ENCODE measurements around the gene IKZF3. TPM values are rescaled to one million over a fixed set of nuclear protein-coding genes. Genes with fewer than 3 reads are reported as not detected.
A peak's percentile ranks its signal among the peaks of the same experiment; 100 is the strongest.

Gene IKZF3
- total RNA-seq, 2 experiments from 2014 or later = 39.7 to 39.9 TPM

DNA sequence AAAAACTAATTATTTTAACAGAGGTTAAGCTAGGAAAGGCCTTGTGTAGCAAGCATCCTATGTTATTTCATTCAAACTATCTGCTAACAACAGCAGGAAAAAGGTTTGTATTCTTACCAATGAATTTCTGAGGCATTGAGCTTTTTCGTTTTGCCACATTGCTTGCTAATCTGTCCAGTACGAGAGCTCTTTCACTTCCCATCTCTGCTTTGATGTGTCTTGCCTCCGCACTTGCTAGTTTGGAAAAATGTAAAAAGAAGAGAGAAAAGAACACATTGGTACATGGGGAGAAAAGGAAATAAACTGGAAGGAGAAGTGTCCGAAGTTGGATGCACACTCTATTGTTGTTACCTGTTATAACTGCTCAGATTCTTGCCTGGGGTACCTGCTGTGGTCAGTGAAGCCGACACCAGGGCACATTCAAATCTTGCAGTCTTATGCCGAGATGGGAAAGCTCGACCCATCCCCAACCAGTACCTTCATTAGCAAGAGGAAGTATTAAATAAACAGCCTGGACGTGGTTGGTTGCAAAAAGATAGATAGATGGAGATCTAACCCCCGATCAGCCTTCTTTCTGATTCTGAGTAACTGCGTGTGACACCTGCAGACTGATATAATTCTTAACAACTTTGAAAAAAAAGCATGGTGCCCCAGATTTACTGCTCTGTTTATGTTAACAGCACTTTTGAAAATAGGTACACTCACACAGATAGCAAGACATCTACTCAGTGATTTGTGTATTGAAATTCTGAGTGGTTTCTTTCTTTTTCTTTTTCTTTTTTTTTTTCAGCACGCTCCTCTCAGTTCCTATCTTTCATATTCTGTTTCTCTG lies 86.4 kb downstream of the IKZF3 start:
- Histone ChIP-seq H3K4me1 (ENCODE audit: insufficient read depth, low read length) (peaks cover 62% of the 10 kb centered on the region), H3K36me3 (ENCODE audit: insufficient read depth, low read length) (peaks cover 7% of the 10 kb centered on the region), H3K27me3 (ENCODE audit: control insufficient read depth in 1 of 2, insufficient read depth in 2 of 2, low read length in 2 of 2) (no peaks in the 10 kb centered on the region), H3K27ac (ENCODE audit: low read depth in 1 of 2, low read length in 2 of 2) (peak overlapping the region; percentile 74 to 78), H3K9me3 (ENCODE audit: control insufficient read depth in 1 of 2, insufficient read depth in 1 of 2, low read length in 2 of 2) (no peaks in the 10 kb centered on the region), H3K4me3 (ENCODE audit: low read length) (peak overlapping the region; percentile 64)
- intact Hi-C loops (cut with DNase I, micrococcal nuclease) = loop anchor here (2.0 to 10.0 kb wide), 4 partner anchors 17 to 147 kb away; partner anchors contain the start of genes IKZF3 (in 1 of the 2), LRRC3C (in 1 of the 2) and ORMDL3 (in 1 of the 2)
- ChIA-PET POLR2A (interaction anchor here (0.7 to 4.9 kb wide), 15 partner anchors 15 to 203 kb away, joined by 3 to 46 read pairs (median 4); partner anchors contain the start of genes LRRC3C, ORMDL3 and PSMD3), CTCF (interaction anchor here (1.0 to 5.3 kb wide), 6 partner anchors 11 to 156 kb away, joined by 3 to 34 read pairs (median 15); partner anchors contain the start of genes IKZF3 and MIEN1)
- H3K27me3 Mint-ChIP-seq = no peaks in the 10 kb centered on the region
- ATAC-seq (ENCODE audit: poor library complexity) = peak; percentile 58
- no peaks in the 10 kb centered on the region for H3K9me3 Mint-ChIP-seq
- peak overlapping the region; percentile 91 for H3K4me3 Mint-ChIP-seq
- TF ChIP-seq, protein P1, sequence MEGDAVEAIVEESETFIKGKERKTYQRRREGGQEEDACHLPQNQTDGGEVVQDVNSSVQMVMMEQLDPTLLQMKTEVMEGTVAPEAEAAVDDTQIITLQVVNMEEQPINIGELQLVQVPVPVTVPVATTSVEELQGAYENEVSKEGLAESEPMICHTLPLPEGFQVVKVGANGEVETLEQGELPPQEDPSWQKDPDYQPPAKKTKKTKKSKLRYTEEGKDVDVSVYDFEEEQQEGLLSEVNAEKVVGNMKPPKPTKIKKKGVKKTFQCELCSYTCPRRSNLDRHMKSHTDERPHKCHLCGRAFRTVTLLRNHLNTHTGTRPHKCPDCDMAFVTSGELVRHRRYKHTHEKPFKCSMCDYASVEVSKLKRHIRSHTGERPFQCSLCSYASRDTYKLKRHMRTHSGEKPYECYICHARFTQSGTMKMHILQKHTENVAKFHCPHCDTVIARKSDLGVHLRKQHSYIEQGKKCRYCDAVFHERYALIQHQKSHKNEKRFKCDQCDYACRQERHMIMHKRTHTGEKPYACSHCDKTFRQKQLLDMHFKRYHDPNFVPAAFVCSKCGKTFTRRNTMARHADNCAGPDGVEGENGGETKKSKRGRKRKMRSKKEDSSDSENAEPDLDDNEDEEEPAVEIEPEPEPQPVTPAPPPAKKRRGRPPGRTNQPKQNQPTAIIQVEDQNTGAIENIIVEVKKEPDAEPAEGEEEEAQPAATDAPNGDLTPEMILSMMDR (IDR thresholded peaks at IDR 0.05) = no peak
- H3K36me3 Mint-ChIP-seq (ENCODE audit: low read depth) = peaks cover 68% of the 10 kb centered on the region
- peaks cover 89% of the 10 kb centered on the region for H3K4me1 Mint-ChIP-seq (ENCODE audit: low read depth)
- DNase-seq = peak in 4 of 14 experiments; percentile 42 to 67 (median 66)
- H3K27ac Mint-ChIP-seq = peak overlapping the region; percentile 84

DNA sequence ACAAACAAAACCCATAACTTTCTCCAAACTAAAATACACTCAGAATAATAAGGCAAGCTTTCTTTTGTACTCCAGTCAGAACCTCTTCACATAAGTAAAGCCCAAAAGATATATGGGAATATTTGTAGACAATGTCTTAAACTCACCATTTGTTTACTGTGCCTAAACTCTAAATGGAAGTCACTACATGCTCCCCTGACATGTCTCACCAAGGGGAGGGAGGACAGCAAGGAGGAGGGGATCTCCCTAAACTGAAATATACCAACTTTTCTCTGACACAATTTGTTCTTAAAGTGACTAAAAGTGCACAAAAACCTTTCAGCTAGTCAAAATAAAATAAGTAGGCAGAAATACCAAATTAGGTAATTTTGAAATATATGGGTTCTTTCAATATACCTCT lies 87.9 kb downstream of the IKZF3 start:
- CTCF ChIA-PET = interaction anchor here (1.4 to 5.3 kb wide), 5 partner anchors 22 to 154 kb away, joined by 4 to 34 read pairs (median 16); partner anchors contain the start of genes IKZF3 and MIEN1
- Histone ChIP-seq H3K9me3 (ENCODE audit: control insufficient read depth in 1 of 2, insufficient read depth in 1 of 2, low read length in 2 of 2) (no peaks in the 10 kb centered on the region), H3K36me3 (ENCODE audit: insufficient read depth, low read length) (peaks cover 4% of the 10 kb centered on the region), H3K4me3 (ENCODE audit: low read length) (peak overlapping the region; percentile 64), H3K27me3 (ENCODE audit: control insufficient read depth in 1 of 2, insufficient read depth in 2 of 2, low read length in 2 of 2) (no peaks in the 10 kb centered on the region), H3K4me1 (ENCODE audit: insufficient read depth, low read length) (peaks cover 63% of the 10 kb centered on the region), H3K27ac (ENCODE audit: low read depth in 1 of 2, low read length in 2 of 2) (peak overlapping the region; percentile 74 to 78)
- Mint-ChIP-seq H3K27me3 (no peaks in the 10 kb centered on the region), H3K36me3 (ENCODE audit: low read depth) (peaks cover 64% of the 10 kb centered on the region), H3K9me3 (no peaks in the 10 kb centered on the region), H3K4me3 (peak overlapping the region; percentile 91), H3K27ac (peak overlapping the region; percentile 84), H3K4me1 (ENCODE audit: low read depth) (peaks cover 89% of the 10 kb centered on the region)
- POLR2A ChIA-PET = interaction anchor here (1.0 to 4.9 kb wide), 10 partner anchors 12 to 204 kb away, joined by 3 to 46 read pairs (median 6); partner anchors contain the start of genes IKZF3 and PSMD3
- peak; percentile 38 for ATAC-seq (ENCODE audit: poor library complexity)
- intact Hi-C loops (cut with DNase I, micrococcal nuclease) = loop anchor here (2.0 to 10.0 kb wide), 3 partner anchors 25 to 149 kb away; partner anchors contain the start of genes IKZF3 (in 1 of the 2), LRRC3C (in 1 of the 2) and ORMDL3 (in 1 of the 2)
- TF ChIP-seq, protein P1 (IDR thresholded peaks at IDR 0.05) = no peak
- DNase-seq = peak in 4 of 14 experiments; percentile 26 to 62 (median 60)

- H3K4me1 ChIP-seq (ENCODE audit: insufficient read depth, low read length) = peaks cover 64% of the 10 kb centered on the region
- H3K27me3 ChIP-seq (ENCODE audit: control insufficient read depth in 1 of 2, insufficient read depth in 2 of 2, low read length in 2 of 2) = no peaks in the 10 kb centered on the region
- TF ChIP-seq, protein P1 (IDR thresholded peaks at IDR 0.05) = no peak
- H3K4me1 Mint-ChIP-seq (ENCODE audit: low read depth) = peaks cover 93% of the 10 kb centered on the region
- intact Hi-C loops (cut with DNase I, micrococcal nuclease) = loop anchor here in 1 of 2 experiments (10.0 kb wide), 1 partner anchor 150 kb away; the partner anchor contains the start of genes LRRC3C and ORMDL3
- ChIA-PET CTCF (interaction anchor here (1.4 to 5.3 kb wide), 5 partner anchors 20 to 153 kb away, joined by 4 to 34 read pairs (median 16); partner anchors contain the start of genes IKZF3 and MIEN1), POLR2A (interaction anchor here (0.7 to 4.9 kb wide), 8 partner anchors 10 to 89 kb away, joined by 3 to 46 read pairs (median 6); partner anchors contain the start of gene IKZF3)
- H3K36me3 Mint-ChIP-seq (ENCODE audit: low read depth) = peaks cover 65% of the 10 kb centered on the region
- H3K27ac ChIP-seq (ENCODE audit: low read depth in 1 of 2, low read length in 2 of 2) = peak overlapping the region; percentile 51 to 66
- no peaks in the 10 kb centered on the region for H3K9me3 ChIP-seq (ENCODE audit: control insufficient read depth in 1 of 2, insufficient read depth in 1 of 2, low read length in 2 of 2)
- H3K27me3 Mint-ChIP-seq = no peaks in the 10 kb centered on the region
- H3K36me3 ChIP-seq (ENCODE audit: insufficient read depth, low read length) = peaks cover 8% of the 10 kb centered on the region
- ATAC-seq (ENCODE audit: poor library complexity) = no peak
- H3K9me3 Mint-ChIP-seq = no peaks in the 10 kb centered on the region
- H3K4me3 Mint-ChIP-seq = peak overlapping the region; percentile 91
- no peak for DNase-seq
- H3K4me3 ChIP-seq (ENCODE audit: low read length) = peak overlapping the region; percentile 64
- H3K27ac Mint-ChIP-seq = peak overlapping the region; percentile 84
These were observed 89.1 kb downstream of the IKZF3 start for GRCh38 chr17:39775031-39775430.
